VCaP (cell line): Measurements from ENCODE around the gene DNAH17.
A peak's percentile ranks its signal among the peaks of the same experiment; 100 is the strongest.

Source experiments
- H3K27ac ChIP-seq: fragments of 450-650 bp; 2 replicates; pipeline ENCODE4 v1.5.1; 2017
- TF ChIP-seq, protein P1 (sequence below): fragments of 450-650 bp; conservative IDR thresholded peaks from 2 replicates; pipeline ENCODE4 v1.5.1; 2017; ENCODE audit warnings: mild to moderate bottlenecking, moderate library complexity

Gene DNAH17

DNA sequence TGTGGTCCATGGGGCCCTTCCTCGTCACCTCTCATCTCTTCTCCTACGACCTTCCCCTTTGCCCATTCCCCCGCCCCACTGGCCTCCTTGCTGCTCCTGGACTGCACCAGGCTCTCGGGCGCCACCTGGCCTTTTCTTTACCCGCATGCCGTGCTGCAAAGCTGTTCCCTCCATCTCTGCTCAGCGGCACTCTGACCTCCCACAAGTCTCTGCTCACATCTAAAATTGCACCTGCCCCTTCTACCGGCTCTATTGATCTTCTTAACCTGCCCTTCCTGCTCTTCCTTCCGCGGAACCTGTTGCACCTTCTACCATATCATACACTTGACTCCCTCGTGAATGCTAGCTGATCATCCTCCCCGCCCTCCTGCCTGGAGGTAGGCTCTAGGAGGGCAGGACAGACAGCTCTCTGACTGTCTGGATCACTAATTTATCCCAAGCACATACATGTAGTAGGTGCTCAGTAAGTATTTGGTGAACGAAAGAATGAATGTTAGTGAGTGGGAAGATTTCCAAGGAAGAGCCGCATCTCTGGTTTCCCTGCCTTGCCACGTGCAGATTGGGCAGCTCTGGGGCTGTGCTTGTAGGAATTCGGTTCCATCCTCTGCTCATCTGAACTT lies 17.3 kb downstream of the DNAH17 start:
- H3K27ac ChIP-seq, result no peak overlapping the region
- TF ChIP-seq, protein P1, sequence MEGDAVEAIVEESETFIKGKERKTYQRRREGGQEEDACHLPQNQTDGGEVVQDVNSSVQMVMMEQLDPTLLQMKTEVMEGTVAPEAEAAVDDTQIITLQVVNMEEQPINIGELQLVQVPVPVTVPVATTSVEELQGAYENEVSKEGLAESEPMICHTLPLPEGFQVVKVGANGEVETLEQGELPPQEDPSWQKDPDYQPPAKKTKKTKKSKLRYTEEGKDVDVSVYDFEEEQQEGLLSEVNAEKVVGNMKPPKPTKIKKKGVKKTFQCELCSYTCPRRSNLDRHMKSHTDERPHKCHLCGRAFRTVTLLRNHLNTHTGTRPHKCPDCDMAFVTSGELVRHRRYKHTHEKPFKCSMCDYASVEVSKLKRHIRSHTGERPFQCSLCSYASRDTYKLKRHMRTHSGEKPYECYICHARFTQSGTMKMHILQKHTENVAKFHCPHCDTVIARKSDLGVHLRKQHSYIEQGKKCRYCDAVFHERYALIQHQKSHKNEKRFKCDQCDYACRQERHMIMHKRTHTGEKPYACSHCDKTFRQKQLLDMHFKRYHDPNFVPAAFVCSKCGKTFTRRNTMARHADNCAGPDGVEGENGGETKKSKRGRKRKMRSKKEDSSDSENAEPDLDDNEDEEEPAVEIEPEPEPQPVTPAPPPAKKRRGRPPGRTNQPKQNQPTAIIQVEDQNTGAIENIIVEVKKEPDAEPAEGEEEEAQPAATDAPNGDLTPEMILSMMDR, result peak; percentile 42

DNA sequence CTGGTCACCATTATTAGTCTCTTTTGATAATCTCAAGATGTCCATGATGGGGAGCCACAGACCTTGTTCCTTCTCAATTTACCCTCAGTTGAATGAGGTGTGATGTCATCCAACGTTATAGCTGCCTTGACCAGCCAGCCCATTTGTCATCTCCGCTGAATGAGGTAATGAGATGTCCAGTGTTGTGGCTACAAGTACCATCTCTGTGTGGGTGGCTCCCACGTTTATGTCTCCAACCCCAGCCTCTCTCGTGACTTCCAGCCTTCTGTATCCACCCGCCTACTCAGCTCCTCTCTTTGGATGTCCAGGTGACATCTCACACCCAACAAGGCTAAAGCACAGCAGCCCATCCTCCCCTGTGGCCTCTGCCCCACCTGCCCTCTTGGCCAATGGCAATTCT lies 18.2 kb downstream of the DNAH17 start:
- H3K27ac ChIP-seq, result no peak overlapping the region
- TF ChIP-seq, protein P1, result no peak

DNA sequence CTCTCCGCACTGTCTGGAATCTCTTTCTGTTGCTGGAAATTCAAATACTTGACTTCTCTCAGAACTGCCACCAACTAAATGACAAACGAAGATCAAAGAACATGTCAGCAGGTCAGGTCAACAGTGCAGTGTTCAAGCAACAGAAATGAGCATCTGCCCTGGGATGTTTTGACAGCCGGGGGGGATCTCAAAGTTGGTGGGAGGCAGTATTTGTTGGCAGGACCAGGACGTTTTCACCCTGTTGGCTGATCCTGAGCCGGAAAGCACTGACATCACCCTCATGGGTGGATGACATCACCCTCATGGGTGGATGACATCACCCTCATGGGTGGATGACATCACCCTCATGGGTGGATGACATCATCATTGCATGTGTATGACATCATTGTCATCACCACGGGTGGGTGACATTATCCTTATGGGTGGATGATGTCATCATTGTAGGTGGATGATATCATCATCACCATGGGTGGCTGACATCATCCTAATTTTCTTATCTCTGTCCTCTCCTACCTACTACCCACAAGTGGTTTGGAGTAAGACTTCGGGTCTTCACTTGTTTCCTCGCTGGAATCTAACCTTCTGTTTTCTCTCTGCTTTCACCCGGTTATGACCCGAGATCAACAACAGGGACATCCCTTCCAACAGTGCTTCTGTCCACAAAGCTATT lies 18.9 kb downstream of the DNAH17 start:
- no peak overlapping the region for H3K27ac ChIP-seq
- TF ChIP-seq, protein P1, result no peak

DNA sequence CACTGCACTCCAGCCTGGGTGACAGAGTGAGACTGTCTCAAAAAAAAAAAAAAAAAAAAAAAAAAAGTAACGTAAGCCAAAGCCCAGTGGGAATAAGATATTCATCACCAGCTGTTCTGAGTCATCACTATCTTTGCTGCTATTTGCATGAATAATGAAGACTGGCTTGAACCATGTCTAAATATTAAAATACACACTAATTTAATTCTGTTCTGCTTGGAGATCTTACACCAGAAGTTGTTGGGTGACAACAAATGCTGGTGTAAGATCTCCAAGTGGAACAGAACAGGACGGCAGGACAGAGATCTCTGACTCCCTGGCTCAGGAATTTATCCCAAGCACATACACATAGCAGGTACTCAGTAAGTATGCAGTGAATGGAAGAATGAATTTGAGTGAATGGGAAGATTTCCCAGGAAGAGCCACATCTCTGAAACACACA lies 19.6 kb downstream of the DNAH17 start:
- TF ChIP-seq, protein P1, result no peak
- no peak overlapping the region for H3K27ac ChIP-seq

DNA sequence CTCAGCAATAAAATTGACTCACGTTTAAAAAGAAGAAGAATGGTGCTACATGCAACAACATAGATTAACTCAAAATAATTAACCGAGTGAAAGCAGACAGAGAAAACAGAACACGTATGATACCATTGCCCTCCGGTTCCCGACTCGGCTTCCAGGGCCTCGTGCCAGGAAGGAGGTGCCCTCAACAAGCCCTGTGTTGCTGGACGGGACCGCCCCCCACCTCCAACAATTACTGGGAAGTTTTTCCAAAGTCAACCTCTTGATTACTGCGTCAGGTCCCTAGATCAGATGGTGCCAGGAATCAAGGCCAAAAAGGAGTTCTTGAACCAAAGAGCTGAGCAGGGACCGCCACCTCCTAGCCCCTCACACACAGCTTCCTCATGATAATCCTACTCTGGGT lies 20.4 kb downstream of the DNAH17 start:
- no peak overlapping the region for H3K27ac ChIP-seq
- TF ChIP-seq, protein P1, result no peak

DNA sequence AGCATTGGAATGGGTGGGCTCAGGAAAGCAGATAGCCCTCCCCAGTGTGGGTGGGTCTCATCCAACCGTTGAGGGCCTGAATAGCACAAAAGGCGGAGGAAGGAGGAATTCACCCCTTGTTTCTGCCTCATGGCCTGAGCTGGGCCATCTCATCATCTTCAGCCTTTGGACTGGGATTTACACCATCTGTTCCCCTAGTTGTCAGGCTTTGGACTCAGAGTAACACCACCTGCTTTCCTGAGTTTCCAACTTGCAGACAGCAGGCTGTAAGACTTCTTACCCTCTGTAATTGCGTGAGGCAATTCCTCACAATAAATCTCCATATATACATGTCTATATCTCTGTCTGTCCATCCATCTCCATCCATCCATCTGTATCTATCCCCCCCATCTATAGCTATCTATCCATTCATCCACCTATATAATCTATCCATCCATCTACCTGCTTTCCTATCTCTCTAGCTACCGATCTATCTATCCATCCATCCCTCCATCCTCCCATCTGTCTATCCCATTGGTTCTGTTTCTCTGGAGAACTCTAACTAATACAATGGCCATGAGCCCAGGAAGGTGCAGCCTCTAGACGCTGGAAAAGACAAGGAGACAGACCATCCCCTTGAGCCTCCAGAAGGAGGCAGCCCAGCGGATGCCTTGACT lies 21.3 kb downstream of the DNAH17 start:
- H3K27ac ChIP-seq, result no peak overlapping the region
- TF ChIP-seq, protein P1, result no peak

DNA sequence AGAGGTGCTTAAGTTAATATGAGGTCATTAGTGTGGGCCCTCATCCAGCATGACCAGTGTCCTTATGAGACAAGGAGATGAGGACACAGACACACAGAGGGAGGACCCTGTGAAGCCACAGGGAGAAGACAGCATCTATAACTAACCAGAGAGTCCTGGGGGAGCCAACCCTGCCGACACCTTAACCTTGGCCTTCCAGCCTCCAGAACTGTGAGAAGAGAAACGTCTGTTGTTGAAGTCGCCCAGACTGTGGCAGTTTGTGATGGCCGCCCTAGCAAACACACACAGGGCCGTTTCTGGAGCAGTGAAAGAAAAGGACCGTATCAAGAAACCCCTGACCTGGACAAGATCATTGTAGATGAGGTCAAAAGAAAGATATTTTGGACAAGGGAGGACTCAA lies 26.7 kb downstream of the DNAH17 start:
- H3K27ac ChIP-seq, result no peak overlapping the region
- TF ChIP-seq, protein P1, result no peak
